Activated CD8-positive, alpha-beta memory T cell treated with anti-CD3 and anti-CD28 coated beads for 24 hours (primary cell): Measurements from ENCODE around the gene BCAR1.

ENCODE experiments used
- DNase-seq: peaks from one replicate; pipeline ENCODE4 v3.0.0-alpha.2; 2020

The BCAR1 gene

DNA sequence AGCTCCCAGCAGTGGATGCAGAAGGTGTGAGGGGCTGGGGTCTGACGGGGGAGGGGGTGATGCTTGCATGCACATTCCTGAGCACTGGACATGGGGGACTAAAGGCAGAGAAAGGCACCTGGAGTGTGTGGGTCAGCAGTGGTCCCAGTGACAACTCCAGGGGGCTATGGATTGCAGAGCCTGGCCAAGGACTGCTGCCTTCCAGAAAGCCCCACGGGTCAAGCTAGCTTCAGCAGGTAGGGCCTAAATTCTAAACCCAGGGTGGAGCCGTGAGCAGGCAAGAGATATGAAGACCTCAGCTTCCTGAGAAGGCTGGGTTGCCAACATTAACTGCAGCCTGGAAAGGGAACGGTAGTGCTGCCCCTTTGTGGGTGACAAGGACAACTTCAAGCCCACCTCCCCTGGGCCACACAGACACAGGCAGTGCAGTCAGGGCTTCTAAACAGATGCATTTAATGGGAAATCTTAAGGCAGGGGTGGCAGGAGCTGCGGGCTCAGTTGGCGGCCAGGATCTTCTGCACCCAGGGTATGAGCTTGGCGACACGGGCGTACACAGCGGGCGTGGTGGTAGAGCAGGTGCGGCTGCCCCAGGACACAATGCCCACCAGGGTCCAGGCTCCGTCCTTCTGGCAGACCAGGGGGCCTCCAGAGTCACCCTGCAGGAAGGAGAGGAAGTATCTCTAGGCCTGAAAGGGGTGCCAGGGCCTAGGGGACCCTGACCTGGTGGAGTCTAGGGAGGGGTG, 47.6 kb downstream of the BCAR1 start:
- no peak for DNase-seq

DNA sequence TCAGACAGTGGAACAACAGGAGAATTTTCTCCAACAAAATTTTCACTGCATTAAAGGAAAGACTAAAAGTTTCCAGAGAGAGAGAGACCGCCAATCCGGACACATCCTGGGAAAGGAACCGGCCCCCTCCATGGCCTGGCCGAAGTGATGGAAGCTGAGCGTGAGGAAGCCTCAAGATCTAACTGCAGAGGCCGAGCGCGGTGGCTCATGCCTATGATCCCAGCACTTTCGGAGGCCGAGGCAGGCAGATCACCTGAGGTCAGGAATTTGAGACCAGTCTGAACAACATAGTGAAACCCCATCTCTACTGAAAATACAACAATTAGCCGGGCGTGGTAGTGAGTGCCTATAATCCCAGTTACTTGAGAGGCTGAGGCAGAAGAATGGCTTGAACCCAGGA, 48.3 kb downstream of the BCAR1 start:
- no peak for DNase-seq

- DNase-seq, result no peak
These were observed 49.3 kb downstream of the BCAR1 start for GRCh38 chr16:75202069-75202590.

GRCh38 chr16:75198135-75198600, 53.3 kb downstream of the BCAR1 start:
- DNase-seq, result peak; percentile 52

GRCh38 chr16:75197522-75198134, 53.8 kb downstream of the BCAR1 start:
- peak; percentile 43 for DNase-seq

DNA sequence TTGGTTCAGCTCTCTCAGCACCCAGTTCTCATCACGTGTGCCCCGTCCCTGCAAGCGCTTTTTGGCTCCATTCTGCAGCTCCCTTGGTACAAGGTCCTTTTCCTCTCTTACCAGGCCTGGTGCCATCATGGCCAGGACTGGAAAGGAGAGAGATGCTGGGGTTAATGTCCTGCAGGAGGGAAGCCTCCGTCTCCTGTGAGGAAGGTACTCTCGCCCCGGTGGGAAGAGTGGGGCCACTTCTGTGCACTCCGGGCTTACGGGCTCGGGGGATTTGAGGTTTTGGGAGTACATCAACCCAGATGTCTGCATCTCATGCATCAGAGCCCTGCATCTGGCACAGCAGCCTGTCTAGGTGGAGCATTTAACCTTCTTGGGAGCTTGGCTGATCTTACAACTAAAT, 54.6 kb downstream of the BCAR1 start:
- DNase-seq, result peak; percentile 47

- peak; percentile 49 for DNase-seq
These were observed 55.3 kb downstream of the BCAR1 start for GRCh38 chr16:75195811-75196790.

GRCh38 chr16:75193730-75194444, 57.5 kb downstream of the BCAR1 start:
- DNase-seq, result no peak

DNA sequence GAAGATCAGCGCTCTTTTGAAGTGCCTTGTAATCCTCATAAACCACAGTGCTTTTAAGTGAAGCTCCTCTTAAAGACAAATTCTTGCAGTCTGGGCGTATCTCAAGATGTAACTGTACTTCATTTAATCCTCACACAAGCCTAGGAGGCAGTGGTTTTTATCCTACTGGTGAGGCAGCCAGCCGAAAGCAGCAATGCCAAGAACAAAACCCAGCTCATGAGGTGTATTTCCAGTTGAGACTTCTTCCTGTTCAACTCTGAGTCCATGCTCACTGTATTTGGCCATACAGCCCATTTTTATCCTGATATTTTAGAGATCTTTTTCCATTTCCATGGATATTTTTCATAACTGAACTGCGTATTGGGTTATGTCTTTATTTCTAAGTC, 58.2 kb downstream of the BCAR1 start:
- no peak for DNase-seq

DNA sequence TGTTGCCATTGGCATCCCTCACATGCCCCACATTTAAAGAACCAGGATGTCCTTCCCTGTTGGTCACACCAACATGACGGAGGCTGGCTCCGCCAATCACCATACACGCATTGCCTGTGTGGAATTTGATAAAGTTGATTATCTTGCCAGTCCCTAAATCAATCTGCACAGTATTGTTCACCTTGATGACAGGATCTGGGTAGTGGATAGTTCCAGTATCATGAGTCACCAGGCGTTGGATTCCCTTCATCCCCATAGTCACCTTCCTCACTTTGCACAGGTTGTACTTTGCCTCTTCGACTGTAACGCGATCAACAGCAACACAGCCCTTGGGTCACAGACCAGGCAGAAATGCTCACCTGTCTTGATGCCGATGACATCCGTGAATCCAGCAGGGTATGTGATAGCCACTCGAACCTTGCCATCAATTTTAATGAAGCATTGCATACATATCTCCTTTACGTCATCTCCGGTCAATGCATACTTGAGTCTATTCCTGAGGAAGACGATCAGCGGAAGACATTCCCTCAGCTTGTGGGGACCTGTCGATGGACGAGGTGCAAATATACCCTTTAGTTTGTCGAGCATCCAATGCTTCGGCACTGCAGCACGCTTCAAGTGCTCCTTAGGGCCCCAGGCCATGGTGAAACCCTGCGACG, 58.7 kb downstream of the BCAR1 start:
- DNase-seq, result no peak

GRCh38 chr16:75189638-75190245, 61.7 kb downstream of the BCAR1 start:
- DNase-seq, result no peak

- DNase-seq, result no peak
These were observed 62.5 kb downstream of the BCAR1 start for GRCh38 chr16:75188832-75189477.

- DNase-seq, result no peak
These were observed 69.8 kb downstream of the BCAR1 start for GRCh38 chr16:75181630-75182029.

DNA sequence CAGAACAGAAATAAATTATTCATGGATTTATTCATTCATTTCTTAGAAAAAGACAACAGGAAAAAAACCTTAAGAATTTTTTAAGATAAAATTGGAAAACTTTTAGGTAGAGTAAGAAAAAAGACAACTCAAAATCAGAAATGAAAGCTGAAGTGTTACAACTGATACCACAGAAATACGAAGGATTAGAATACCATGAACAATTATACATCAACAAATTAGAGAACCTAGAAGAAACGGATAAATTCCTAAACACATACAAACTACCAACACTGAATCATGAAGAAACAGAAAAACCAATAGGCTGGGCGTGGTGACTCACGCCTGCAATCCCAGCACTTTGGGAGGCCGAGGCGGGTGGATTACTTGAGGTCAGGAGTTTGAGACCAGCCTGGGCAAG, 72.2 kb downstream of the BCAR1 start:
- no peak for DNase-seq
